WTC11 (cell line): ENCODE measurements around the gene CNOT6L. TPM values are rescaled to one million over a fixed set of nuclear protein-coding genes. Genes with fewer than 3 reads are reported as not detected.
A peak's percentile ranks its signal among the peaks of the same experiment; 100 is the strongest.

Experiments
- ATAC-seq: fragments of 200-7000 bp; cut with Tn5 transposase; 2 replicates; pipeline ENCODE4 v1.10.0; 2021; ENCODE audit warnings: mild to moderate bottlenecking, moderate library complexity
- CTCF ChIA-PET: fragments of 300-600 bp; sonication (Branson Sonifier 250); formaldehyde crosslinking; loops from one replicate; lab custom pipeline; 2021; ENCODE audit warnings: antibody characterized with exemption; lab: Charles Lee
- POLR2A ChIA-PET: fragments of 350-600 bp; sonication (Branson Sonifier 250); formaldehyde crosslinking; loops from one replicate; lab custom pipeline; 2021; ENCODE audit warnings: antibody characterized with exemption; lab: Charles Lee
- DNase-seq: peaks from one replicate; pipeline ENCODE4 v3.0.0; 2021; ENCODE audit warnings: low spot score
- H3K27ac Mint-ChIP-seq: 2 replicates; pipeline ENCODE4 v1.8.0; 2021; ENCODE audit warnings: mixed read lengths
- H3K27me3 Mint-ChIP-seq: 2 replicates; pipeline ENCODE4 v1.8.0; 2021; ENCODE audit warnings: low read depth, mild to moderate bottlenecking, moderate library complexity, mixed read lengths
- H3K36me3 Mint-ChIP-seq: 2 replicates; pipeline ENCODE4 v1.8.0; 2021; ENCODE audit warnings: mixed read lengths
- H3K4me1 Mint-ChIP-seq: 2 replicates; pipeline ENCODE4 v1.8.0; 2022; ENCODE audit warnings: mixed read lengths
- H3K4me3 Mint-ChIP-seq: 2 replicates; pipeline ENCODE4 v1.8.0; 2021; ENCODE audit warnings: mild to moderate bottlenecking, moderate library complexity, mixed read lengths
- H3K9me3 Mint-ChIP-seq: 2 replicates; pipeline ENCODE4 v1.8.0; 2021; ENCODE audit warnings: mixed read lengths
- ATF1 ChIP-seq: sonication (generic); formaldehyde crosslinking; IDR thresholded peaks from 2 replicates; pipeline ENCODE4 v1.8.1; 2023; ENCODE audit warnings: mild to moderate bottlenecking, moderate library complexity, missing genetic modification reagents
- CREB1 ChIP-seq: sonication (generic); formaldehyde crosslinking; IDR thresholded peaks from 2 replicates; pipeline ENCODE4 v1.8.0; 2023; ENCODE audit warnings: mild to moderate bottlenecking, missing genetic modification reagents
- ELF4 ChIP-seq: sonication (generic); formaldehyde crosslinking; IDR thresholded peaks from 2 replicates; pipeline ENCODE4 v1.8.1; 2022; ENCODE audit warnings: low read depth, mild to moderate bottlenecking, moderate library complexity, missing genetic modification reagents
- FOXP1 ChIP-seq: sonication (generic); formaldehyde crosslinking; IDR thresholded peaks from 2 replicates; pipeline ENCODE4 v1.8.0; 2022; ENCODE audit warnings: missing genetic modification reagents, mild to moderate bottlenecking, moderate library complexity, borderline replicate concordance
- KAT7 ChIP-seq: sonication (generic); formaldehyde crosslinking; IDR thresholded peaks from 2 replicates; pipeline ENCODE4 v1.8.1; 2023; ENCODE audit warnings: missing genetic modification reagents, mild to moderate bottlenecking, borderline replicate concordance
- MXD4 ChIP-seq: fragments of 250-450 bp; sonication (Bioruptor Pico); IDR thresholded peaks from 2 replicates; pipeline ENCODE4 v1.8.0; 2021; ENCODE audit warnings: mild to moderate bottlenecking, moderate library complexity, borderline replicate concordance
- NR1H2 ChIP-seq: sonication (generic); formaldehyde crosslinking; IDR thresholded peaks from 2 replicates; pipeline ENCODE4 v1.9.0; 2021; ENCODE audit warnings: mild to moderate bottlenecking, moderate library complexity, missing genetic modification reagents
- OVOL2 ChIP-seq: fragments of 250-450 bp; sonication (Bioruptor Pico); IDR thresholded peaks from 2 replicates; pipeline ENCODE4 v1.9.0; 2021; ENCODE audit warnings: mild to moderate bottlenecking, borderline replicate concordance
- RORB ChIP-seq: fragments of 250-450 bp; sonication (Bioruptor Pico); IDR thresholded peaks from 2 replicates; pipeline ENCODE4 v1.9.0; 2021; ENCODE audit warnings: mild to moderate bottlenecking
- SOX15 ChIP-seq: fragments of 250-450 bp; sonication (Bioruptor Pico); IDR thresholded peaks from 2 replicates; pipeline ENCODE4 v1.9.0; 2021; ENCODE audit warnings: mild to moderate bottlenecking
- TEAD4 ChIP-seq: sonication (generic); formaldehyde crosslinking; IDR thresholded peaks from 2 replicates; pipeline ENCODE4 v1.8.0; 2022; ENCODE audit warnings: mild to moderate bottlenecking, missing genetic modification reagents
- TP53 ChIP-seq: sonication (generic); formaldehyde crosslinking; IDR thresholded peaks from 2 replicates; pipeline ENCODE4 v1.8.1; 2023; ENCODE audit warnings: mild to moderate bottlenecking, missing genetic modification reagents
- ZNF232 ChIP-seq: sonication (generic); formaldehyde crosslinking; IDR thresholded peaks from 2 replicates; pipeline ENCODE4 v1.8.0; 2022; ENCODE audit warnings: mild to moderate bottlenecking, missing genetic modification reagents
- ZNF423 ChIP-seq: fragments of 250-450 bp; sonication (Bioruptor Pico); IDR thresholded peaks from 2 replicates; pipeline ENCODE4 v2.1.2; 2022; ENCODE audit warnings: mild to moderate bottlenecking, moderate library complexity
- total RNA-seq: library from RNA; stranded (reverse); gene quantifications from 3 replicates; pipeline ENCODE4 v1.2.3, GENCODE V29; 2021
- TF ChIP-seq, protein P1 (sequence below): sonication (generic); formaldehyde crosslinking; IDR thresholded peaks from 2 replicates; pipeline ENCODE4 v1.8.0; 2022; ENCODE audit warnings: mild to moderate bottlenecking, missing genetic modification reagents
- TF ChIP-seq, protein P2 (sequence below): sonication (generic); formaldehyde crosslinking; IDR thresholded peaks from 2 replicates; pipeline ENCODE4 v1.8.1; 2022; ENCODE audit warnings: low read depth, missing genetic modification reagents, borderline replicate concordance
- TF ChIP-seq, protein P3 (sequence below): sonication (generic); formaldehyde crosslinking; IDR thresholded peaks from 2 replicates; pipeline ENCODE4 v1.8.1; 2022; ENCODE audit warnings: mild to moderate bottlenecking, missing genetic modification reagents, moderate library complexity, borderline replicate concordance
- TF ChIP-seq, protein P4 (sequence below): sonication (generic); formaldehyde crosslinking; conservative IDR thresholded peaks from 2 replicates; pipeline ENCODE4 v1.8.1; 2023; ENCODE audit warnings: mild to moderate bottlenecking, low read depth, missing genetic modification reagents, moderate library complexity
- TF ChIP-seq, protein P5 (sequence below): sonication (generic); formaldehyde crosslinking; IDR thresholded peaks from 2 replicates; pipeline ENCODE4 v1.8.1; 2023; ENCODE audit warnings: mild to moderate bottlenecking, missing genetic modification reagents, moderate library complexity
- TF ChIP-seq, protein P6 (sequence below): fragments of 250-450 bp; sonication (Bioruptor Pico); IDR thresholded peaks from 2 replicates; pipeline ENCODE4 v2.1.2; 2022; ENCODE audit warnings: mild to moderate bottlenecking, moderate library complexity

The CNOT6L gene
- total RNA-seq, 1 experiment from 2014 or later: 21.6 TPM

DNA sequence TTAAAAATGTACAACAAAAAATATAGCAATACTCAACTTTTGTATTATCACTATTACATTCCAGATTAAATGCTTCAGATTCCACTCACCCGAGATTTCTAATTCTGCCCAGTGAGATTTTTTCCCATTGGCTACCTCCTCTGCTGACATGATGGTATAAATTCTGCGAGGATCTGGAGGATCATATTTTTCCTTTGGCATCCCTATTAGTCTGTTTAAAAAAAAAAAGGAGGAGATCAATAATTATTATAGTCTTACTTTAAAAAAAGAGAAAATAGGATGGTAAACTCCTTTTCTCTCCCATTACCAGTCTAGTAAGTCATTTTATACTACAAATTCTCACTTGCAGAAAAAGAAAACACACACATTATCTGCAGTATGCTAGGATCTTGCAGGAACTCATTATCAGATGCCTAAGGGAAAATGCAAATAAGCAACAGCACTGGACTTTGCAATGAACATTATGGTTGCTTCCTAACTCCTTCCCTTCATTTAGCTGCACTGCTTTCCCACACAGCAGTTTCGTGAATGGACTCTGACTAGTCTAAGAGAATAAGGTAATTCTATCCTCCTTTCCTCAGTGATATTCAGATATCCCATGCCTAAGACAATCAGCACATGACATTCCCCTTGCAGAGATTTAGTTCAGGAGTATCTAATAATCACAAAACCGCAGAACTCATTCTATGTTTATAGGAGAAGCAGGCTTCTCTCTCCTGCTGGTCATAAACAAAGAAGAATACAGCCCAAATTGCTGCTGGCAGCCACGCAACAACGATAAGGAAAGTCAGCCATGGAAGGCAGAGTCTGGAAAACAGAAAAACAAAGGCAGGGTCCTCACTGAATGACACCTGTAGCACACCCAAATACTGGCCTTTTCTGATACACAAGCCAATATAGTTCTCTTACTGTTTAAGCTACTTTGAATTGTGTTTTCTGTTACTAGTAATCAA is 42.7 kb downstream of the CNOT6L start:
- DNase-seq: no peak
- Mint-ChIP-seq H3K4me3 (no peak overlapping the region), H3K27ac (peak overlapping the region; percentile 27), H3K9me3 (no peaks in the 10 kb centered on the region), H3K36me3 (no peaks in the 10 kb centered on the region), H3K4me1 (peaks cover 35% of the 10 kb centered on the region), H3K27me3 (no peaks in the 10 kb centered on the region)
- no peak for ATAC-seq
- ChIA-PET CTCF (no interaction called here), POLR2A (no interaction called here)
- TF ChIP-seq ZNF232 (CRISPR knock-in tag) (no peak), FOXP1 (no peak), ZNF423 (CRISPR knock-in tag) (no peak), ATF1 (no peak), KAT7 (CRISPR knock-in tag) (no peak), NR1H2 (CRISPR knock-in tag) (no peak)
- TF ChIP-seq, protein P1, sequence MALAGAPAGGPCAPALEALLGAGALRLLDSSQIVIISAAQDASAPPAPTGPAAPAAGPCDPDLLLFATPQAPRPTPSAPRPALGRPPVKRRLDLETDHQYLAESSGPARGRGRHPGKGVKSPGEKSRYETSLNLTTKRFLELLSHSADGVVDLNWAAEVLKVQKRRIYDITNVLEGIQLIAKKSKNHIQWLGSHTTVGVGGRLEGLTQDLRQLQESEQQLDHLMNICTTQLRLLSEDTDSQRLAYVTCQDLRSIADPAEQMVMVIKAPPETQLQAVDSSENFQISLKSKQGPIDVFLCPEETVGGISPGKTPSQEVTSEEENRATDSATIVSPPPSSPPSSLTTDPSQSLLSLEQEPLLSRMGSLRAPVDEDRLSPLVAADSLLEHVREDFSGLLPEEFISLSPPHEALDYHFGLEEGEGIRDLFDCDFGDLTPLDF (CRISPR knock-in tag): no peak

DNA sequence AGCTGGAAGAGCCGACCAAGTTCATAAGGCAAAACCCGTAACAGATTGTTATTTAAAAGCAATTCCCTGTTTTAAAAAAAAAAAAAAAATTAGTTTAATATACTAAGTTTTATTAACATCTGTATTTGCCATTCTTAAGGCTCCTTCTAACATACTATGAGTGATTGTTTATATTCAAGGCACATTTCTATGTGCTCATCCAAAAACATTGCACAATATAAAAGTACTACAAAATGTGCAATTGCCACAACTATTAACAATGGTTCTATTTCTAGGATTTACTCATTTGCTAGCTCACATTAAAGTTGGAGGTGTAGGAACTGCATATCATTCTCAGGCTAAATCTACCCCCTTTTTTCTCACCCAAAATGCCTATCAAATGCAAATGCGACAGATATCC is 46.1 kb downstream of the CNOT6L start:
- no peak overlapping the region for H3K4me3 Mint-ChIP-seq
- TF ChIP-seq MXD4 (CRISPR knock-in tag) (no peak), SOX15 (CRISPR knock-in tag) (no peak), CREB1 (no peak), TP53 (no peak), ELF4 (CRISPR knock-in tag) (no peak), TEAD4 (CRISPR knock-in tag) (no peak), RORB (no peak), OVOL2 (CRISPR knock-in tag) (no peak), FOXP1 (no peak)
- TF ChIP-seq, protein P2, sequence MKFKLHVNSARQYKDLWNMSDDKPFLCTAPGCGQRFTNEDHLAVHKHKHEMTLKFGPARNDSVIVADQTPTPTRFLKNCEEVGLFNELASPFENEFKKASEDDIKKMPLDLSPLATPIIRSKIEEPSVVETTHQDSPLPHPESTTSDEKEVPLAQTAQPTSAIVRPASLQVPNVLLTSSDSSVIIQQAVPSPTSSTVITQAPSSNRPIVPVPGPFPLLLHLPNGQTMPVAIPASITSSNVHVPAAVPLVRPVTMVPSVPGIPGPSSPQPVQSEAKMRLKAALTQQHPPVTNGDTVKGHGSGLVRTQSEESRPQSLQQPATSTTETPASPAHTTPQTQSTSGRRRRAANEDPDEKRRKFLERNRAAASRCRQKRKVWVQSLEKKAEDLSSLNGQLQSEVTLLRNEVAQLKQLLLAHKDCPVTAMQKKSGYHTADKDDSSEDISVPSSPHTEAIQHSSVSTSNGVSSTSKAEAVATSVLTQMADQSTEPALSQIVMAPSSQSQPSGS: no peak
- TF ChIP-seq, protein P3, sequence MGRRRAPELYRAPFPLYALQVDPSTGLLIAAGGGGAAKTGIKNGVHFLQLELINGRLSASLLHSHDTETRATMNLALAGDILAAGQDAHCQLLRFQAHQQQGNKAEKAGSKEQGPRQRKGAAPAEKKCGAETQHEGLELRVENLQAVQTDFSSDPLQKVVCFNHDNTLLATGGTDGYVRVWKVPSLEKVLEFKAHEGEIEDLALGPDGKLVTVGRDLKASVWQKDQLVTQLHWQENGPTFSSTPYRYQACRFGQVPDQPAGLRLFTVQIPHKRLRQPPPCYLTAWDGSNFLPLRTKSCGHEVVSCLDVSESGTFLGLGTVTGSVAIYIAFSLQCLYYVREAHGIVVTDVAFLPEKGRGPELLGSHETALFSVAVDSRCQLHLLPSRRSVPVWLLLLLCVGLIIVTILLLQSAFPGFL (CRISPR knock-in tag): no peak
- TF ChIP-seq, protein P4, sequence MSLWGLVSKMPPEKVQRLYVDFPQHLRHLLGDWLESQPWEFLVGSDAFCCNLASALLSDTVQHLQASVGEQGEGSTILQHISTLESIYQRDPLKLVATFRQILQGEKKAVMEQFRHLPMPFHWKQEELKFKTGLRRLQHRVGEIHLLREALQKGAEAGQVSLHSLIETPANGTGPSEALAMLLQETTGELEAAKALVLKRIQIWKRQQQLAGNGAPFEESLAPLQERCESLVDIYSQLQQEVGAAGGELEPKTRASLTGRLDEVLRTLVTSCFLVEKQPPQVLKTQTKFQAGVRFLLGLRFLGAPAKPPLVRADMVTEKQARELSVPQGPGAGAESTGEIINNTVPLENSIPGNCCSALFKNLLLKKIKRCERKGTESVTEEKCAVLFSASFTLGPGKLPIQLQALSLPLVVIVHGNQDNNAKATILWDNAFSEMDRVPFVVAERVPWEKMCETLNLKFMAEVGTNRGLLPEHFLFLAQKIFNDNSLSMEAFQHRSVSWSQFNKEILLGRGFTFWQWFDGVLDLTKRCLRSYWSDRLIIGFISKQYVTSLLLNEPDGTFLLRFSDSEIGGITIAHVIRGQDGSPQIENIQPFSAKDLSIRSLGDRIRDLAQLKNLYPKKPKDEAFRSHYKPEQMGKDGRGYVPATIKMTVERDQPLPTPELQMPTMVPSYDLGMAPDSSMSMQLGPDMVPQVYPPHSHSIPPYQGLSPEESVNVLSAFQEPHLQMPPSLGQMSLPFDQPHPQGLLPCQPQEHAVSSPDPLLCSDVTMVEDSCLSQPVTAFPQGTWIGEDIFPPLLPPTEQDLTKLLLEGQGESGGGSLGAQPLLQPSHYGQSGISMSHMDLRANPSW (CRISPR knock-in tag): no peak
- TF ChIP-seq, protein P1 (CRISPR knock-in tag): no peak
- TF ChIP-seq, protein P5, sequence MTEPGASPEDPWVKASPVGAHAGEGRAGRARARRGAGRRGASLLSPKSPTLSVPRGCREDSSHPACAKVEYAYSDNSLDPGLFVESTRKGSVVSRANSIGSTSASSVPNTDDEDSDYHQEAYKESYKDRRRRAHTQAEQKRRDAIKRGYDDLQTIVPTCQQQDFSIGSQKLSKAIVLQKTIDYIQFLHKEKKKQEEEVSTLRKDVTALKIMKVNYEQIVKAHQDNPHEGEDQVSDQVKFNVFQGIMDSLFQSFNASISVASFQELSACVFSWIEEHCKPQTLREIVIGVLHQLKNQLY (CRISPR knock-in tag): no peak
- TF ChIP-seq, protein P6, sequence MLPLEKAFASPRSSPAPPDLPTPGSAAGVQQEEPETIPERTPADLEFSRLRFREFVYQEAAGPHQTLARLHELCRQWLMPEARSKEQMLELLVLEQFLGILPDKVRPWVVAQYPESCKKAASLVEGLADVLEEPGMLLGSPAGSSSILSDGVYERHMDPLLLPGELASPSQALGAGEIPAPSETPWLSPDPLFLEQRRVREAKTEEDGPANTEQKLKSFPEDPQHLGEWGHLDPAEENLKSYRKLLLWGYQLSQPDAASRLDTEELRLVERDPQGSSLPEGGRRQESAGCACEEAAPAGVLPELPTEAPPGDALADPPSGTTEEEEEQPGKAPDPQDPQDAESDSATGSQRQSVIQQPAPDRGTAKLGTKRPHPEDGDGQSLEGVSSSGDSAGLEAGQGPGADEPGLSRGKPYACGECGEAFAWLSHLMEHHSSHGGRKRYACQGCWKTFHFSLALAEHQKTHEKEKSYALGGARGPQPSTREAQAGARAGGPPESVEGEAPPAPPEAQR (CRISPR knock-in tag): no peak
- TF ChIP-seq, all 79 proteins: peak for 0
- ATAC-seq (no peak), DNase-seq (no peak)
- Mint-ChIP-seq H3K27me3 (no peaks in the 10 kb centered on the region), H3K9me3 (no peaks in the 10 kb centered on the region), H3K27ac (no peak overlapping the region), H3K36me3 (no peaks in the 10 kb centered on the region), H3K4me1 (peaks cover 42% of the 10 kb centered on the region)
- ChIA-PET POLR2A (no interaction called here), CTCF (interaction anchor here (0.9 kb wide), 1 partner anchor 44 kb away, joined by 4 read pairs; no protein-coding TSS in a partner anchor)
